K562 (cell line): ENCODE results near the gene KRTAP1-3. TPM values are rescaled to one million over a fixed set of nuclear protein-coding genes. Genes with fewer than 3 reads are reported as not detected.

ENCODE experiments used
- ATAC-seq: fragments of 200-7000 bp; cut with Tn5 transposase; 3 replicates; pipeline ENCODE4 v1.9.1; 2020; ENCODE audit warnings: moderate library complexity
- BruUV-seq: library from RNA; stranded (reverse); fragments of 400-500 nt; replicated peaks from 2 replicates; lab custom pipeline; 2021; lab: Mats Ljungman, UMichigan
- CTCF ChIA-PET: fragments of 300-600 bp; formaldehyde crosslinking; extraction: SDS; loops from one replicate; lab custom pipeline; 2021; ENCODE audit warnings: low intra/inter-chr PET ratio; lab: Yijun Ruan, JAX
- POLR2A ChIA-PET: fragments of 300-600, 350-650 bp; sonication (Branson Sonifier 250); formaldehyde crosslinking; extraction: SDS; loops from one replicate; lab custom pipeline; 2021; ENCODE audit warnings: antibody characterized with exemption, inconsistent platforms; lab: Yijun Ruan, JAX
- DNase-seq, 4 experiments: peaks; one replicate each; pipeline versions ENCODE4 v3.0.0 to v3.0.0-alpha.2; 2011 to 2018; ENCODE audit warnings: low spot score in 3 of 4, mixed read lengths in 3 of 4; ENCODE audit errors: extremely low read depth in 1 of 4
- FAIRE-seq: peaks from 2 replicates; lab custom pipeline; 2011; peaks lifted over from hg19 to GRCh38; lab: Jason Lieb, UNC
- H2AFZ ChIP-seq: 2 replicates; pipeline ENCODE4 v1.6.0; 2011; ENCODE audit warnings: low read depth, low read length, control low read depth, inconsistent platforms
- H3K27ac ChIP-seq: fragments of 200-600 bp; 3 replicates; pipeline ENCODE4 v1.8.0; 2011; ENCODE audit warnings: low read depth, mild to moderate bottlenecking, control low read depth, inconsistent platforms, low read length, moderate library complexity, mixed read lengths; ENCODE audit errors: extremely low read depth
- H3K27me3 ChIP-seq, 2 experiments: fragments of 300-600 bp in 1 of 2; 2 replicates in 1 of 2; 3 replicates in 1 of 2; pipeline versions ENCODE4 v1.6.0 to v1.8.0; 2011; ENCODE audit warnings: inconsistent platforms in 2 of 2, low read length in 2 of 2, mild to moderate bottlenecking in 1 of 2, mixed read lengths in 1 of 2, moderate library complexity in 1 of 2; ENCODE audit not compliant: control insufficient read depth in 2 of 2, insufficient read depth in 2 of 2
- H3K36me3 ChIP-seq: fragments of 300-600 bp; 3 replicates; pipeline ENCODE4 v1.8.0; 2011; ENCODE audit warnings: mild to moderate bottlenecking, low read length, inconsistent platforms; ENCODE audit not compliant: control insufficient read depth, insufficient read depth
- H3K4me1 ChIP-seq, 2 experiments: fragments of 200-600 bp in 1 of 2; replicated peaks in 1 of 2; 2 replicates in 1 of 2; 3 replicates in 1 of 2; pipeline versions ENCODE4 v1.5.1 to v1.8.0; 2011; ENCODE audit warnings: inconsistent platforms in 2 of 2, low read length in 2 of 2, mild to moderate bottlenecking in 1 of 2, mixed read lengths in 1 of 2, moderate library complexity in 1 of 2; ENCODE audit not compliant: control insufficient read depth in 2 of 2, insufficient read depth in 2 of 2
- H3K4me2 ChIP-seq: 2 replicates; pipeline ENCODE4 v1.6.1; 2011; ENCODE audit warnings: low read length, control low read depth, inconsistent platforms, mixed read lengths; ENCODE audit not compliant: insufficient read depth
- H3K4me3 ChIP-seq: fragments of 200-600 bp; sonication (generic), shearing (Covaris generic); 2 replicates; pipeline ENCODE4 v1.5.1; 2016; ENCODE audit warnings: control low read depth, inconsistent platforms
- H3K79me2 ChIP-seq: fragments of 200-600 bp; 3 replicates; pipeline ENCODE4 v1.8.0; 2011; ENCODE audit warnings: low read length, inconsistent platforms; ENCODE audit not compliant: control insufficient read depth, insufficient read depth
- H3K9ac ChIP-seq, 2 experiments: 2 replicates each; pipeline versions ENCODE4 v1.6.0 to v1.6.1; 2011; ENCODE audit warnings: low read depth in 2 of 2, low read length in 2 of 2, control low read depth in 1 of 2, inconsistent platforms in 1 of 2, mild to moderate bottlenecking in 1 of 2, mixed read lengths in 1 of 2; ENCODE audit not compliant: insufficient read depth in 1 of 2
- H3K9me1 ChIP-seq: one replicate; pipeline ENCODE4 v1.6.0; 2011; ENCODE audit warnings: inconsistent platforms, mild to moderate bottlenecking, low read length, moderate library complexity; ENCODE audit not compliant: control insufficient read depth, insufficient read depth
- H3K9me3 ChIP-seq: replicated peaks from 2 replicates; pipeline ENCODE4 v1.5.1; 2011; ENCODE audit warnings: low read depth, low read length, inconsistent platforms; ENCODE audit not compliant: control insufficient read depth, insufficient read depth
- H4K20me1 ChIP-seq: replicated peaks from 2 replicates; pipeline ENCODE4 v1.6.1; 2011; ENCODE audit warnings: low read length, inconsistent platforms, mixed read lengths; ENCODE audit not compliant: control insufficient read depth, insufficient read depth
- ETV1 ChIP-seq: fragments of 450-650 bp; conservative IDR thresholded peaks from 2 replicates; pipeline ENCODE4 v1.6.1; 2016; ENCODE audit warnings: missing genetic modification characterization, control low read depth, low read depth, missing compliant biosample characterization
- GABPA ChIP-seq: fragments of 200-800 bp; sonication (Bioruptor generic); conservative IDR thresholded peaks from 2 replicates; pipeline ENCODE4 v1.6.1; 2016; ENCODE audit warnings: low read depth, missing genetic modification characterization, missing compliant biosample characterization
- TCF15 ChIP-seq: fragments of 250-450 bp; sonication (Bioruptor Pico); IDR thresholded peaks from 2 replicates; pipeline ENCODE4 v1.8.0; 2022; ENCODE audit warnings: moderate library complexity, mild to moderate bottlenecking, inconsistent platforms
- ZNF696 ChIP-seq: fragments of 250-450 bp; sonication (Bioruptor Pico); conservative IDR thresholded peaks from 2 replicates; pipeline ENCODE4 v1.4.0; 2020; ENCODE audit warnings: mild to moderate bottlenecking, moderate library complexity
- WGBS: fragments of 100-300 bp; shearing (Covaris generic); methylation state at CpG from one replicate; pipeline ENCODE4 v1.1.6; 2016; ENCODE audit warnings: low coverage, mixed read lengths; ENCODE audit not compliant: insufficient coverage; ENCODE audit errors: missing lambda C conversion rate; 5-methylcytosine and 5-hydroxymethylcytosine counted together
- in situ Hi-C: fragments of 300-500 bp; cut with MboI; formaldehyde crosslinking; loops from 4 replicates; pipeline ENCODE4 v1.15.0; 2018; ENCODE audit warnings: inconsistent platforms, mixed read lengths
- intact Hi-C: fragments of 100-400 bp; cut with micrococcal nuclease; formaldehyde crosslinking; loops from 2 replicates; pipeline ENCODE4 v1.14.2; 2022
- polyA plus RNA-seq, 8 experiments: library from polyadenylated mRNA; depleted of rRNA in 4 of 8; stranded (reverse) in 5 of 8; unstranded in 3 of 8; fragments of >200 nt; fragmentation: Nextera tagmentation in 2 of 8; fragmentation: Illumina TruSeq in 1 of 8; extraction: Ambion mirVana in 2 of 8; extraction: Trizol in 1 of 8; gene quantifications; 2 replicates each; pipeline versions ENCODE4 v1.2.1 to v1.2.3, GENCODE V29; 2011 to 2014; ENCODE audit warnings: inconsistent platforms in 1 of 8, missing spikeins in 1 of 8
- total RNA-seq, 7 experiments: library from RNA; depleted of rRNA in 6 of 7; stranded (reverse); fragments of >200 nt in 6 of 7; fragmentation: Illumina TruSeq in 2 of 7; extraction: Trizol in 2 of 7; gene quantifications; 2 replicates each; pipeline versions ENCODE4 v1.2.1 to v1.2.3, GENCODE V29; 2011 to 2021; ENCODE audit warnings: low replicate concordance in 1 of 7

Gene KRTAP1-3
- total and polyA plus RNA-seq, 9 of the 15 experiments (the other 6 are each of a cell fraction or from before 2014, with no cell fraction given) = not detected

GRCh38 chr17:41071606-41072360 lies 37.1 kb upstream of the KRTAP1-3 start:
- Histone ChIP-seq H3K4me2 (no peak overlapping the region), H4K20me1 (no peaks in the 10 kb centered on the region), H3K9ac (no peak overlapping the region), H3K79me2 (no peaks in the 10 kb centered on the region), H3K27me3 (no peaks in the 10 kb centered on the region; a peak in 1 of 5 replicates), H3K9me1 (no peaks in the 10 kb centered on the region), H3K4me3 (no peak overlapping the region), H3K36me3 (no peaks in the 10 kb centered on the region), H3K9me3 (no peaks in the 10 kb centered on the region), H3K27ac (no peak overlapping the region), H2AFZ (no peak overlapping the region), H3K4me1 (peaks cover 0 to under 1% of the 10 kb centered on the region in 2 experiments; a peak in 1 of 5 replicates)
- in situ Hi-C loops (no loop called here), intact Hi-C loops (no loop called here)
- BruUV-seq = no TSS peak
- 5% methylated on average over 5 of the region's 5 CpGs for WGBS
- POLR2A ChIA-PET = interaction anchor here (0.6 to 0.8 kb wide), 3 partner anchors 34 to 366 kb away, joined by 3 to 4 read pairs (median 3); no protein-coding TSS in a partner anchor
- ATAC-seq (no peak), FAIRE-seq (no peak), DNase-seq (no peak)
- no peak for TF ChIP-seq ZNF696
- peak; percentile 58 for TF ChIP-seq GABPA (tag)
- peak; percentile 40; the same call in 1 of the 2 replicates for TF ChIP-seq ETV1 (tag)
- no peak for TF ChIP-seq TCF15 (CRISPR knock-in tag)
- CTCF ChIA-PET = no interaction called here
